Body of pancreas (tissue), 4 donors: ENCODE measurements around the gene TMEM95. TPM values are rescaled to one million over a fixed set of nuclear protein-coding genes. Genes with fewer than 3 reads are reported as not detected.

Experiments used
- ATAC-seq: fragments of 150-250 bp; one replicate; pipeline ENCODE4 v1.9.1; 2016
- DNase-seq, 4 donors: peaks; one replicate each; pipeline ENCODE4 v3.0.0-alpha.2; 2019
- H3K27ac ChIP-seq, 4 donors: fragments of 200-600 bp; sonication (generic); 1 replicate in 3 of 4; 2 replicates in 1 of 4; pipeline versions ENCODE4 v1.5.1 to v1.6.1; 2016 to 2019; ENCODE audit warnings: mild to moderate bottlenecking in 1 of 4, mixed read lengths in 1 of 4, moderate library complexity in 1 of 4
- H3K27me3 ChIP-seq, 2 donors: fragments of 200-600 bp; sonication (generic); one replicate each; pipeline ENCODE4 v1.6.0; 2016; ENCODE audit warnings: mild to moderate bottlenecking in 1 of 2
- H3K36me3 ChIP-seq, 2 donors: fragments of 200-600 bp; sonication (generic); replicated peaks in 1 of 2; 2 replicates each; pipeline ENCODE4 v1.5.1; 2016; ENCODE audit warnings: low read depth in 2 of 2; ENCODE audit not compliant: insufficient read depth in 1 of 2
- H3K4me1 ChIP-seq: fragments of 200-600 bp; sonication (generic); one replicate; pipeline ENCODE4 v1.6.0; 2016
- H3K4me3 ChIP-seq, 2 donors: fragments of 200-600 bp; sonication (generic); 1 replicate in 1 of 2; 2 replicates in 1 of 2; pipeline ENCODE4 v1.5.1; 2016 to 2019
- H3K9me3 ChIP-seq, 3 donors: fragments of 200-600 bp; sonication (generic); 1 replicate in 2 of 3; 2 replicates in 1 of 3; pipeline ENCODE4 v1.5.1; 2016
- CTCF ChIP-seq, 7 experiments: fragments of 450-650 bp in 4 of 7; fragments of 200-600 bp in 3 of 7; sonication (generic) in 3 of 7; IDR thresholded peaks; one replicate each; pipeline ENCODE4 v1.5.1; 2016 to 2019; ENCODE audit warnings: antibody characterized with exemption in 7 of 7
- POLR2A ChIP-seq, 3 donors: fragments of 450-650 bp; IDR thresholded peaks; one replicate each; pipeline ENCODE4 v1.6.1; 2016; ENCODE audit warnings: antibody characterized with exemption in 3 of 3, mild to moderate bottlenecking in 2 of 3
- WGBS, 2 donors: methylation state at CpG; one replicate each; pipeline ENCODE4 v1.1.5; 2017; 5-methylcytosine and 5-hydroxymethylcytosine counted together
- intact Hi-C: fragments of 100-400 bp; cut with DNase I; formaldehyde crosslinking; loops from one replicate; pipeline ENCODE4 v1.15.1; 2023
- total RNA-seq, 2 donors: library from RNA; depleted of rRNA; stranded (reverse); fragments of >200 nt; gene quantifications; one replicate each; pipeline ENCODE4 v1.1.0, GENCODE V29; 2016

TMEM95 gene
- total RNA-seq, 2 donors from 2014 or later: not detected

GRCh38 chr17:7392696-7393612, 38.0 kb downstream of the TMEM95 start:
- peaks cover 20% of the 10 kb centered on the region for H3K4me1 ChIP-seq
- H3K27ac ChIP-seq: no peak overlapping the region
- intact Hi-C loops: no loop called here
- WGBS, 2 donors: 73 to 86% methylated on average over 13 to 27 of the region's 42 CpGs
- DNase-seq: no peak
- peaks cover 0 to 6% of the 10 kb centered on the region in 2 donors for H3K36me3 ChIP-seq
- TF ChIP-seq POLR2A (IDR thresholded peaks at IDR 0.05) (no peak), CTCF (IDR thresholded peaks at IDR 0.05) (no peak)
- no peak for ATAC-seq
- no peaks in the 10 kb centered on the region for H3K27me3 ChIP-seq
- H3K4me3 ChIP-seq: no peak overlapping the region
- H3K9me3 ChIP-seq: no peaks in the 10 kb centered on the region

GRCh38 chr17:7393613-7394451, 38.9 kb downstream of the TMEM95 start:
- H3K9me3 ChIP-seq: no peaks in the 10 kb centered on the region
- ATAC-seq: peak; percentile 9
- peaks cover 0 to 6% of the 10 kb centered on the region in 2 donors for H3K36me3 ChIP-seq
- H3K4me3 ChIP-seq: peak overlapping the region in 1 of 2 donors; percentile 69
- H3K27me3 ChIP-seq: no peaks in the 10 kb centered on the region
- peaks cover 20% of the 10 kb centered on the region for H3K4me1 ChIP-seq
- peak overlapping the region; percentile 83 to 97 (median 95) for H3K27ac ChIP-seq
- DNase-seq: peak in 1 of 4 donors; percentile 45
- 5 to 17% methylated on average over 30 to 41 of the region's 48 CpGs for WGBS, 2 donors
- no peak for TF ChIP-seq CTCF (IDR thresholded peaks at IDR 0.05)
- no peak for TF ChIP-seq POLR2A (IDR thresholded peaks at IDR 0.05)
- intact Hi-C loops: no loop called here

- Histone ChIP-seq H3K4me1 (peaks cover 20% of the 10 kb centered on the region), H3K9me3 (no peaks in the 10 kb centered on the region), H3K27ac (peak within 1 kb of the TSS; percentile 83 to 97 (median 95)), H3K36me3 (no peaks in the 10 kb centered on the region), H3K4me3 (peak within 1 kb of the TSS in 1 of 2 donors; percentile 69), H3K27me3 (no peaks in the 10 kb centered on the region)
- intact Hi-C loops: no loop called here
- DNase-seq (peak; percentile 87 to 90 (median 88)), ATAC-seq (peak; percentile 91)
- TF ChIP-seq POLR2A (IDR thresholded peaks at IDR 0.05) (peak; percentile 72 to 85 (median 80)), CTCF (IDR thresholded peaks at IDR 0.05) (peak in 4 of 7 experiments; percentile 28 to 56 (median 44))
- 0 to 2% methylated on average over 11 to 52 of the region's 71 CpGs for WGBS, 2 donors
Measured at GRCh38 chr17:7394452-7395191, 39.7 kb downstream of the TMEM95 start, which contains the start of gene PLSCR3. Gene PLSCR3, minus strand, starts transcription at chr17:7394525. Its CDS starts 415 bp downstream, at chr17:7394110.

- WGBS, 2 donors: 81 to 98% methylated on average over 4 of the region's 4 CpGs
- Histone ChIP-seq H3K36me3 (no peaks in the 10 kb centered on the region), H3K4me3 (no peak overlapping the region), H3K27ac (no peak overlapping the region), H3K9me3 (no peaks in the 10 kb centered on the region), H3K27me3 (no peaks in the 10 kb centered on the region), H3K4me1 (peaks cover 20% of the 10 kb centered on the region)
- no peak for ATAC-seq
- DNase-seq: no peak
- no peak for TF ChIP-seq POLR2A (IDR thresholded peaks at IDR 0.05)
- TF ChIP-seq CTCF (IDR thresholded peaks at IDR 0.05): no peak
- intact Hi-C loops: no loop called here
Measured at GRCh38 chr17:7396147-7396546, 41.2 kb downstream of the TMEM95 start.
